GM12872 (cell line): ENCODE measurements around the gene SCUBE1.

Experiments used
- TF ChIP-seq, protein P1 (sequence below): IDR thresholded peaks from 3 replicates; pipeline ENCODE4 v1.5.1; 2011; ENCODE audit warnings: low read depth, mild to moderate bottlenecking, low read length, moderate library complexity; ENCODE audit not compliant: insufficient read depth

SCUBE1 gene

DNA sequence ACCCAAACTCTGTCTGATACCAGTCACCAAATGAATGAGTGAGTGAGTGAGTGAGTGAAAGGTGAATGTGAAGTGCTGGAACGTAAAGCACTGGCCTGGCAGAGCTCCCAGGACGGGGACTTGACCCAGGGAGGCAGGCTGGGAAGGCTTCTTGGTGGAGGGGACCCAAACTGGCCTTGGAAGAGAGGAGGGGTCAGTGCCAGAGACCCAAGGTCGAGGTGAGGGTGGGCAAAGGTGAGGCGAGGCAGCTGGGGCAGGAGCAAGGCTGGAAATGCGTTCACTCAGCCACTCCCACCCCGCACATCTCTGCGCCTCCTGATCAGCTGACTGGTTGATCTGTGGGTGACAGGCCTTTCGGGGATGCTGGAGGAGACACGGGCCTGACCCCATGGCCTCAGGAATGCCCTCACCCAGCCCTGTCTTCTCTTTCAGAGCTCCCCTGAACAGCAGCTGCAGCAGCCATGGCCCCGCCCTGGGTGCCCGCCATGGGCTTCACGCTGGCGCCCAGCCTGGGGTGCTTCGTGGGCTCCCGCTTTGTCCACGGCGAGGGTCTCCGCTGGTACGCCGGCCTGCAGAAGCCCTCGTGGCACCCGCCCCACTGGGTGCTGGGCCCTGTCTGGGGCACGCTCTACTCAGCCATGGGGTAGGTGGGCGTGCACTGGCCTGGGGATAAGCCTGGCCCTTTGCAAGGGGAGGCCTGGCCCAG, 184.2 kb downstream of the SCUBE1 start:
- TF ChIP-seq, protein P1, sequence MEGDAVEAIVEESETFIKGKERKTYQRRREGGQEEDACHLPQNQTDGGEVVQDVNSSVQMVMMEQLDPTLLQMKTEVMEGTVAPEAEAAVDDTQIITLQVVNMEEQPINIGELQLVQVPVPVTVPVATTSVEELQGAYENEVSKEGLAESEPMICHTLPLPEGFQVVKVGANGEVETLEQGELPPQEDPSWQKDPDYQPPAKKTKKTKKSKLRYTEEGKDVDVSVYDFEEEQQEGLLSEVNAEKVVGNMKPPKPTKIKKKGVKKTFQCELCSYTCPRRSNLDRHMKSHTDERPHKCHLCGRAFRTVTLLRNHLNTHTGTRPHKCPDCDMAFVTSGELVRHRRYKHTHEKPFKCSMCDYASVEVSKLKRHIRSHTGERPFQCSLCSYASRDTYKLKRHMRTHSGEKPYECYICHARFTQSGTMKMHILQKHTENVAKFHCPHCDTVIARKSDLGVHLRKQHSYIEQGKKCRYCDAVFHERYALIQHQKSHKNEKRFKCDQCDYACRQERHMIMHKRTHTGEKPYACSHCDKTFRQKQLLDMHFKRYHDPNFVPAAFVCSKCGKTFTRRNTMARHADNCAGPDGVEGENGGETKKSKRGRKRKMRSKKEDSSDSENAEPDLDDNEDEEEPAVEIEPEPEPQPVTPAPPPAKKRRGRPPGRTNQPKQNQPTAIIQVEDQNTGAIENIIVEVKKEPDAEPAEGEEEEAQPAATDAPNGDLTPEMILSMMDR: no peak

DNA sequence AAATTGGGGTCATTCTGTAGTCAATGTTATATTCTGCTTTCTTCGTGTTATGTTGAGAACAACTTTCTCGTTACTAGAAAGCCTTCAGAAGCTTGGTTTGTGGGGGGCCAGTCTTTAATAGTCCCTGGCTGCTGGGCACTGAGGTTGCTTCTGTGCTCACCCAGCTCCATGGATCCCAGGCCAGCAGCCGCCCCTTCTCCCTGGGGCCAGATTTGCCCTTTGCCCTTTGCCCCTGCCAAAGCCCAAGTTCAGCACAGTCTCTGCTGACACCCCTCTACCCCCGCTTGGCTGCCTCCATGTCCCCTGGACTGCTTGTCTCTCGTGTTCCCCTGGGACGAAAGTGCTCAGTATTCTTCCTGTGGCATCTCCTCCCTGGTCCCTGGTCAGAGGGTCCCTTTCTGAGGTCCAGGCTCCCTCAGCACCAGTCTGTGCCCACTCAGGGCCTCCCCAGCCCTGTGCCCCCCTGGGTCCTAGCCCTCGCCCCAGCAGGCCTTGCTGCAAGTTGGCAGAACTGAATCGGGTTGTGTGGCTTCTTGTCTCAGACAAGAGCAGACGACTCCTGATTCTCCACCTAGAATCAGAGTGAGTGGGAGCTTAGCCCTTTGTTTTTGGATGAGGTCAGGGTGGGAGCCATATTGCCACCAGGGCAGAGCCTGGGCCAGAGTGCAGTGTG, 185.2 kb downstream of the SCUBE1 start:
- TF ChIP-seq, protein P1: no peak

DNA sequence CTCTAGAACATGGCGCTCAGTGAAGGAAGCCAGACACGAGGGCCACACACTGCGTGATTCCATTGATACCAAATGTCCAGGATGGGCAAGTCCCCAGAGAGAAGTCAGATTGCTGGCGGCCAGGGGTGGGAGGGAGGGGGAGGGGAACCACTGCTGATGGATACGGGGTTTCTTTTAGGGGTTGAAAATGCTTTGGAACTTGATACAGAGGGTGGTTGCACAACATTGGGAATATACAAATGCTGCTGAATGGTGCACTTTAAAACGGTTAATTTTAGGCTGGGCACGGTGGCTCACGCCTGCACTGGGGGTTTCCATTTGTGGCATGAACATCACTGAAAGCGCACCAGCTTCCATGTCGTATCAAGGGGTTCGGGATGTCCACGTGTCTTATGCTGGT, 186.8 kb downstream of the SCUBE1 start:
- TF ChIP-seq, protein P1: no peak

DNA sequence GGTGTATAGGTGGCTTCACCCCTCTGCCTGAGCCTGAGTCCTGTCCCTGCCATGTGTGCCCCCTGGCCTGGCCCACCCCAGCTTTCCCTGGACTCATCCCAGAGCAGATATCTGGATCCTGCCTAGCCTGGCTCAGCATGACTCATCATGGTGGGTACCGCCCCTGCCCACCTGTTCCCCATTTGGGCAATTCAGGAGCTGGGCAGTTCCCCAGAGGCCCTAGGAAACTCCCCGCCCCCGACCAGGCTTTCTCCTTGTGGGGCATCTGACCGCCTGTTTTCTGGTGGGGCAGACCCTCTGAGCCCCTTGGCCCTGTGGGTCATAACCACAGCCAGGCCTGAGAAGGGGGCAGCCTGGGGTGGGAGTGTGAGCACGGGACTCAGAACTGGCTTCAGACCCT, 187.4 kb downstream of the SCUBE1 start:
- TF ChIP-seq, protein P1: no peak

DNA sequence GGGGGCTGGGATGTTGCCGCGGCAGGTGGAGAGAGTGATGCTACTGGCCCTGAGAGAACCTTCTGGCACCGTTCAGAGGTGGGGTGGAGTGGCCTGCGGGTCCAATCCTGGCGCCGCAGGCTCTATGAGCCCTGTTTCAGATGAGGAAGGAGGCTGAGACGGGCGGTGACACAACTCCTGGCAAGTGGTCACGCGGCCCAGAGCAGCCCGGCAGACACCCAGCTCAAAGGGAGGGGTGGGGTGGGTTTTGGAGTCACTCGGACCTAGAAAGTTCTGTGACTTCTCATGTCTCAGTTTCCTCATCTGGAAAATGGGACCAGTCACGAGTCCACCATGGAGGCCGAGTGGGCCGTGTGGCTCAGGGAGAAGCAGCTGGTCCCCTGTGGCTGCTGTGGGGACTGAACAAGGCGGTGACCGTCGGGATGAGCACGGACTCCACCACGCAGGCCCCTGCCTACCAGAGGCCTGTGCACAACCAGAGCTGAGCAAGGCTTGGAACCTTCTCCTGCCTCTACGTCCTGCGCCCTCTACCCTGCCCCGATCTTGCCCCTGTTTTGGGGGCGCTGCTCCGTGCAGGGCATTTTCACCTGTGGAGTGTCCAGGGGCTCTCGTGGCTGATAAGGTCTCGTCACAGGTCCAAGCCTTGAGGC, 188.2 kb downstream of the SCUBE1 start:
- TF ChIP-seq, protein P1: no peak

DNA sequence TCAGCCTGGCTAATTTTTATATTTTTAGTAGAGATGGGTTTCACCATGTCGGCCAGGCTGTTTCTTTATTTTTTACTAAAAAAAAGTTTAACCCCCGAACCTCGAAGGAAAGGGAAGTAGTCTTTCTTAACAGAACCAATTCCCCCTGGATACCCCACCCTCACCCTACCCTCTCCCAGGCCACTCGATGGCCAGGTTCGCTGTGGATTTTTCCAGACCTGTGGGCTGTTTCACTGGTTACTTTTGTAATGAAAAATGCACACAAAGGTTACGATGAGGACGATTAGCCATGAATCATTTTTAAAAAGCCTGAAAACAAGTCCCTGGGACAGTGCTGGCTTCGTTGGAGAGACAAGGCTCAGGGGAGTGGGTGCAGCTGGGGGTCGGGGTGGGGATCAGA, 189.3 kb downstream of the SCUBE1 start:
- TF ChIP-seq, protein P1: no peak

DNA sequence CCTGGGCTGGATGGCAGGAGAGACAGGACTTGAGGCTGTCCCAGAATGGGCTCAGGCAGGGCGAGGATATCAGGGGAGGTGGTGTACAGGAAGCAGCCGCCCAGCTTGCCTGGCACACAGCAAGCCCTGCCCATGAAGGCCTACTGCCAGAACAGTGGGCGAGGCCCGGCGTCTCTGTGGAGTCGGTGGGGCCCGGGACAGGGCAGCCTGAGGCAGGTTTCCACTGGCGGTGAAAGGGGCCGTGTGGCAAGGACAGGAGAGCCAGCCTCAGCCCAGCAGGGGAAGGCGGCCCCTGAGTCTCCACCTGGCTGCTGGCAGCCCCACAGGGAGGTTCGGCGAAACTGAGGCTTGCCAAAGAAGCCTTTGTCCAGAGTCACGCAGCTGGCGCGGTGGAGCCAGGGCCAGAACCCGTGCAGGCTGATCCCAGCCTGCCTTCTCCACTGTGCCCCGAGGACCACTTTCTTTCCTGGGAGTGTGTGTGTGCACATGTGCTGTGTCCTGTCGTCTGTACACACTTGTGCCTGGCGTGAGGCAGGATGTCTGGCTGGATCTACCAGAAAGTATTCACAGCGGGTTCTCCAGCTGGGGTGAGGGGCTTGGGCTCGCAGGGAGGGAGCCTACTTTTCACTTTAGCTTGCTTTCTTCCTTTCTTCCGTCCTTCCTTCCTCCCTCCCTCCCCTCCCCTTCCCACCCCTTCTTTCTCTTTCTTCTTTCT, 190.7 kb downstream of the SCUBE1 start:
- TF ChIP-seq, protein P1: no peak
